Subcutaneous adipose tissue (tissue), 4 donors: ENCODE results near the gene KCNMA1. TPM values are rescaled to one million over a fixed set of nuclear protein-coding genes. Genes with fewer than 3 reads are reported as not detected.

Experiments used
- CTCF ChIP-seq: fragments of 450-650 bp; IDR thresholded peaks from one replicate; pipeline ENCODE4 v1.5.1; 2016; ENCODE audit warnings: low read depth, mild to moderate bottlenecking, control low read depth, antibody characterized with exemption, moderate library complexity
- total RNA-seq, 4 donors: library from RNA; depleted of rRNA; stranded (reverse); fragments of >200 nt; gene quantifications; one replicate each; pipeline ENCODE4 v1.1.0, GENCODE V29; 2016

The KCNMA1 gene
- total RNA-seq, 4 donors from 2014 or later: 10.3 to 91.5 (median 23.8) TPM

- TF ChIP-seq CTCF: no peak
Observed at GRCh38 chr10:76962851-76963250, 674.8 kb downstream of the KCNMA1 start.

GRCh38 chr10:76961841-76962240, 675.8 kb downstream of the KCNMA1 start:
- no peak for TF ChIP-seq CTCF

- no peak for TF ChIP-seq CTCF
Observed at GRCh38 chr10:76959111-76959510, 678.5 kb downstream of the KCNMA1 start.

GRCh38 chr10:76954838-76955237, 682.8 kb downstream of the KCNMA1 start:
- TF ChIP-seq CTCF: no peak

GRCh38 chr10:76950354-76950753, 687.3 kb downstream of the KCNMA1 start:
- TF ChIP-seq CTCF: no peak

GRCh38 chr10:76946270-76946669, 691.3 kb downstream of the KCNMA1 start:
- TF ChIP-seq CTCF: no peak

- no peak for TF ChIP-seq CTCF
Observed at GRCh38 chr10:76945166-76945565, 692.4 kb downstream of the KCNMA1 start.
